WTC11 (cell line): ENCODE data around the gene HOATZ.

Experiments used
- ELF4 ChIP-seq: sonication (generic); formaldehyde crosslinking; IDR thresholded peaks from 2 replicates; pipeline ENCODE4 v1.8.1; 2022; ENCODE audit warnings: low read depth, mild to moderate bottlenecking, moderate library complexity, missing genetic modification reagents
- SP1 ChIP-seq: sonication (generic); formaldehyde crosslinking; conservative IDR thresholded peaks from 2 replicates; pipeline ENCODE4 v1.8.1; 2022; ENCODE audit warnings: missing genetic modification reagents
- TEAD4 ChIP-seq: sonication (generic); formaldehyde crosslinking; IDR thresholded peaks from 2 replicates; pipeline ENCODE4 v1.8.0; 2022; ENCODE audit warnings: mild to moderate bottlenecking, missing genetic modification reagents
- ZNF121 ChIP-seq: sonication (generic); formaldehyde crosslinking; IDR thresholded peaks from 2 replicates; pipeline ENCODE4 v1.8.0; 2023; ENCODE audit warnings: missing genetic modification reagents
- TF ChIP-seq, protein P1 (sequence below): fragments of 200-600 bp; IDR thresholded peaks from 2 replicates; pipeline ENCODE4 v1.8.0; 2022; ENCODE audit warnings: antibody characterized with exemption
- TF ChIP-seq, protein P2 (sequence below): sonication (generic); formaldehyde crosslinking; IDR thresholded peaks from 2 replicates; pipeline ENCODE4 v1.8.0; 2023; ENCODE audit warnings: mild to moderate bottlenecking, missing genetic modification reagents
- TF ChIP-seq, protein P3 (sequence below): sonication (generic); formaldehyde crosslinking; conservative IDR thresholded peaks from 2 replicates; pipeline ENCODE4 v1.8.1; 2023; ENCODE audit warnings: mild to moderate bottlenecking, low read depth, missing genetic modification reagents, moderate library complexity
- TF ChIP-seq, protein P4 (sequence below): sonication (generic); formaldehyde crosslinking; IDR thresholded peaks from 2 replicates; pipeline ENCODE4 v1.8.1; 2022; ENCODE audit warnings: mild to moderate bottlenecking, missing genetic modification reagents, moderate library complexity, borderline replicate concordance
- TF ChIP-seq, protein P5 (sequence below): sonication (generic); formaldehyde crosslinking; IDR thresholded peaks from 2 replicates; pipeline ENCODE4 v1.8.1; 2022; ENCODE audit warnings: low read depth, mild to moderate bottlenecking, moderate library complexity, missing genetic modification reagents, borderline replicate concordance

DNA sequence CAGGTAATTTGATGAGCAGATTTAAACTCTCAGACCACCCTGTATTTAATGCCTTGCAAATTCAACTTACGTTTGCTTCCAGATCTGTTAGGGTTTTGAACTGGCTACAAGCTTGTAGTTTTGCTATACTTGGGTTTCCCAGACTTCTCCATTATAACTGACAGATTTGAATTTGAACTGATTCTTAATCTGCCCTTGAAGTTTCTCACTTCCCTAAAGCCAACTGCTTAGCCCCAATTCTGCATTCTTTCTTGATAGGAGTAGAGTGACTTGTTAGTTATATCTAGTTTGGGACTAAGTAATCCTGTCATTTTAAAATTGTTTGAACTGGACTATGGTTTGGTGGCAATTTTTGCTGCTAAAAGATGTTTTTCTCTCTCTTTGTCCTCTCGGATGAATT, 35.7 kb downstream of the HOATZ start:
- TF ChIP-seq ZNF121 (CRISPR knock-in tag) (no peak), ELF4 (CRISPR knock-in tag) (no peak), SP1 (no peak), TEAD4 (CRISPR knock-in tag) (no peak)
- TF ChIP-seq, protein P1, sequence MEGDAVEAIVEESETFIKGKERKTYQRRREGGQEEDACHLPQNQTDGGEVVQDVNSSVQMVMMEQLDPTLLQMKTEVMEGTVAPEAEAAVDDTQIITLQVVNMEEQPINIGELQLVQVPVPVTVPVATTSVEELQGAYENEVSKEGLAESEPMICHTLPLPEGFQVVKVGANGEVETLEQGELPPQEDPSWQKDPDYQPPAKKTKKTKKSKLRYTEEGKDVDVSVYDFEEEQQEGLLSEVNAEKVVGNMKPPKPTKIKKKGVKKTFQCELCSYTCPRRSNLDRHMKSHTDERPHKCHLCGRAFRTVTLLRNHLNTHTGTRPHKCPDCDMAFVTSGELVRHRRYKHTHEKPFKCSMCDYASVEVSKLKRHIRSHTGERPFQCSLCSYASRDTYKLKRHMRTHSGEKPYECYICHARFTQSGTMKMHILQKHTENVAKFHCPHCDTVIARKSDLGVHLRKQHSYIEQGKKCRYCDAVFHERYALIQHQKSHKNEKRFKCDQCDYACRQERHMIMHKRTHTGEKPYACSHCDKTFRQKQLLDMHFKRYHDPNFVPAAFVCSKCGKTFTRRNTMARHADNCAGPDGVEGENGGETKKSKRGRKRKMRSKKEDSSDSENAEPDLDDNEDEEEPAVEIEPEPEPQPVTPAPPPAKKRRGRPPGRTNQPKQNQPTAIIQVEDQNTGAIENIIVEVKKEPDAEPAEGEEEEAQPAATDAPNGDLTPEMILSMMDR = no peak
- TF ChIP-seq, protein P2, sequence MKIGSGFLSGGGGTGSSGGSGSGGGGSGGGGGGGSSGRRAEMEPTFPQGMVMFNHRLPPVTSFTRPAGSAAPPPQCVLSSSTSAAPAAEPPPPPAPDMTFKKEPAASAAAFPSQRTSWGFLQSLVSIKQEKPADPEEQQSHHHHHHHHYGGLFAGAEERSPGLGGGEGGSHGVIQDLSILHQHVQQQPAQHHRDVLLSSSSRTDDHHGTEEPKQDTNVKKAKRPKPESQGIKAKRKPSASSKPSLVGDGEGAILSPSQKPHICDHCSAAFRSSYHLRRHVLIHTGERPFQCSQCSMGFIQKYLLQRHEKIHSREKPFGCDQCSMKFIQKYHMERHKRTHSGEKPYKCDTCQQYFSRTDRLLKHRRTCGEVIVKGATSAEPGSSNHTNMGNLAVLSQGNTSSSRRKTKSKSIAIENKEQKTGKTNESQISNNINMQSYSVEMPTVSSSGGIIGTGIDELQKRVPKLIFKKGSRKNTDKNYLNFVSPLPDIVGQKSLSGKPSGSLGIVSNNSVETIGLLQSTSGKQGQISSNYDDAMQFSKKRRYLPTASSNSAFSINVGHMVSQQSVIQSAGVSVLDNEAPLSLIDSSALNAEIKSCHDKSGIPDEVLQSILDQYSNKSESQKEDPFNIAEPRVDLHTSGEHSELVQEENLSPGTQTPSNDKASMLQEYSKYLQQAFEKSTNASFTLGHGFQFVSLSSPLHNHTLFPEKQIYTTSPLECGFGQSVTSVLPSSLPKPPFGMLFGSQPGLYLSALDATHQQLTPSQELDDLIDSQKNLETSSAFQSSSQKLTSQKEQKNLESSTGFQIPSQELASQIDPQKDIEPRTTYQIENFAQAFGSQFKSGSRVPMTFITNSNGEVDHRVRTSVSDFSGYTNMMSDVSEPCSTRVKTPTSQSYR (CRISPR knock-in tag) = no peak
- TF ChIP-seq, protein P3, sequence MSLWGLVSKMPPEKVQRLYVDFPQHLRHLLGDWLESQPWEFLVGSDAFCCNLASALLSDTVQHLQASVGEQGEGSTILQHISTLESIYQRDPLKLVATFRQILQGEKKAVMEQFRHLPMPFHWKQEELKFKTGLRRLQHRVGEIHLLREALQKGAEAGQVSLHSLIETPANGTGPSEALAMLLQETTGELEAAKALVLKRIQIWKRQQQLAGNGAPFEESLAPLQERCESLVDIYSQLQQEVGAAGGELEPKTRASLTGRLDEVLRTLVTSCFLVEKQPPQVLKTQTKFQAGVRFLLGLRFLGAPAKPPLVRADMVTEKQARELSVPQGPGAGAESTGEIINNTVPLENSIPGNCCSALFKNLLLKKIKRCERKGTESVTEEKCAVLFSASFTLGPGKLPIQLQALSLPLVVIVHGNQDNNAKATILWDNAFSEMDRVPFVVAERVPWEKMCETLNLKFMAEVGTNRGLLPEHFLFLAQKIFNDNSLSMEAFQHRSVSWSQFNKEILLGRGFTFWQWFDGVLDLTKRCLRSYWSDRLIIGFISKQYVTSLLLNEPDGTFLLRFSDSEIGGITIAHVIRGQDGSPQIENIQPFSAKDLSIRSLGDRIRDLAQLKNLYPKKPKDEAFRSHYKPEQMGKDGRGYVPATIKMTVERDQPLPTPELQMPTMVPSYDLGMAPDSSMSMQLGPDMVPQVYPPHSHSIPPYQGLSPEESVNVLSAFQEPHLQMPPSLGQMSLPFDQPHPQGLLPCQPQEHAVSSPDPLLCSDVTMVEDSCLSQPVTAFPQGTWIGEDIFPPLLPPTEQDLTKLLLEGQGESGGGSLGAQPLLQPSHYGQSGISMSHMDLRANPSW (CRISPR knock-in tag) = no peak
- TF ChIP-seq, protein P4, sequence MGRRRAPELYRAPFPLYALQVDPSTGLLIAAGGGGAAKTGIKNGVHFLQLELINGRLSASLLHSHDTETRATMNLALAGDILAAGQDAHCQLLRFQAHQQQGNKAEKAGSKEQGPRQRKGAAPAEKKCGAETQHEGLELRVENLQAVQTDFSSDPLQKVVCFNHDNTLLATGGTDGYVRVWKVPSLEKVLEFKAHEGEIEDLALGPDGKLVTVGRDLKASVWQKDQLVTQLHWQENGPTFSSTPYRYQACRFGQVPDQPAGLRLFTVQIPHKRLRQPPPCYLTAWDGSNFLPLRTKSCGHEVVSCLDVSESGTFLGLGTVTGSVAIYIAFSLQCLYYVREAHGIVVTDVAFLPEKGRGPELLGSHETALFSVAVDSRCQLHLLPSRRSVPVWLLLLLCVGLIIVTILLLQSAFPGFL (CRISPR knock-in tag) = no peak
- TF ChIP-seq, protein P5, sequence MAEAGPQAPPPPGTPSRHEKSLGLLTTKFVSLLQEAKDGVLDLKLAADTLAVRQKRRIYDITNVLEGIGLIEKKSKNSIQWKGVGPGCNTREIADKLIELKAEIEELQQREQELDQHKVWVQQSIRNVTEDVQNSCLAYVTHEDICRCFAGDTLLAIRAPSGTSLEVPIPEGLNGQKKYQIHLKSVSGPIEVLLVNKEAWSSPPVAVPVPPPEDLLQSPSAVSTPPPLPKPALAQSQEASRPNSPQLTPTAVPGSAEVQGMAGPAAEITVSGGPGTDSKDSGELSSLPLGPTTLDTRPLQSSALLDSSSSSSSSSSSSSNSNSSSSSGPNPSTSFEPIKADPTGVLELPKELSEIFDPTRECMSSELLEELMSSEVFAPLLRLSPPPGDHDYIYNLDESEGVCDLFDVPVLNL (CRISPR knock-in tag) = no peak
